ENCODE results near the gene LDAF1. TPM values are rescaled to one million over a fixed set of nuclear protein-coding genes. Genes with fewer than 3 reads are reported as not detected.

Gene LDAF1
- total RNA-seq, 1 donor from 2014 or later = 22.8 TPM

GRCh38 chr16:21222495-21223337 is 64.2 kb downstream of the LDAF1 start:
- peaks cover 18% of the 10 kb centered on the region for H3K4me1 Mint-ChIP-seq (ENCODE audit: unreplicated experiment)
- H3K27ac Mint-ChIP-seq = peak overlapping the region; percentile 3
- no peak for TF ChIP-seq CTCF (conservative IDR thresholded peaks at IDR 0.05)
- DNase-seq (ENCODE audit: extremely low spot score, unreplicated experiment) = no peak
- H3K27me3 Mint-ChIP-seq = peaks cover 29% of the 10 kb centered on the region
- H3K36me3 Mint-ChIP-seq = no peaks in the 10 kb centered on the region
- H3K4me3 Mint-ChIP-seq = no peak overlapping the region
- H3K9me3 Mint-ChIP-seq = no peaks in the 10 kb centered on the region

- TF ChIP-seq CTCF (conservative IDR thresholded peaks at IDR 0.05) = no peak
- Mint-ChIP-seq H3K36me3 (no peaks in the 10 kb centered on the region), H3K9me3 (no peaks in the 10 kb centered on the region), H3K4me1 (ENCODE audit: unreplicated experiment) (peaks cover 18% of the 10 kb centered on the region), H3K27ac (no peak overlapping the region), H3K4me3 (no peak overlapping the region), H3K27me3 (peaks cover 29% of the 10 kb centered on the region)
- no peak for DNase-seq (ENCODE audit: extremely low spot score, unreplicated experiment)
Observed at GRCh38 chr16:21223787-21224186, 65.3 kb downstream of the LDAF1 start.

GRCh38 chr16:21224800-21225199 is 66.3 kb downstream of the LDAF1 start:
- no peak for TF ChIP-seq CTCF (conservative IDR thresholded peaks at IDR 0.05)
- DNase-seq (ENCODE audit: extremely low spot score, unreplicated experiment) = no peak
- Mint-ChIP-seq H3K27ac (no peak overlapping the region), H3K4me3 (no peak overlapping the region), H3K36me3 (no peaks in the 10 kb centered on the region), H3K4me1 (ENCODE audit: unreplicated experiment) (peaks cover 18% of the 10 kb centered on the region), H3K27me3 (peaks cover 29% of the 10 kb centered on the region), H3K9me3 (no peaks in the 10 kb centered on the region)

- TF ChIP-seq CTCF (conservative IDR thresholded peaks at IDR 0.05) = no peak
- no peaks in the 10 kb centered on the region for H3K9me3 Mint-ChIP-seq
- H3K4me1 Mint-ChIP-seq (ENCODE audit: unreplicated experiment) = peaks cover 15% of the 10 kb centered on the region
- H3K36me3 Mint-ChIP-seq = no peaks in the 10 kb centered on the region
- H3K27me3 Mint-ChIP-seq = peaks cover 21% of the 10 kb centered on the region
- no peak for DNase-seq (ENCODE audit: extremely low spot score, unreplicated experiment)
- H3K27ac Mint-ChIP-seq = no peak overlapping the region
- H3K4me3 Mint-ChIP-seq = no peak overlapping the region
Observed at GRCh38 chr16:21226749-21227148, 68.3 kb downstream of the LDAF1 start.

GRCh38 chr16:21227866-21228265 is 69.4 kb downstream of the LDAF1 start:
- H3K36me3 Mint-ChIP-seq = no peaks in the 10 kb centered on the region

More at GRCh38 chr16:21227866-21228265, 69.4 kb downstream of the LDAF1 start:
- H3K4me3 Mint-ChIP-seq = no peak overlapping the region
- no peak for TF ChIP-seq CTCF (conservative IDR thresholded peaks at IDR 0.05)
- peaks cover 8% of the 10 kb centered on the region for H3K4me1 Mint-ChIP-seq (ENCODE audit: unreplicated experiment)
- peaks cover 16% of the 10 kb centered on the region for H3K27me3 Mint-ChIP-seq
- no peak overlapping the region for H3K27ac Mint-ChIP-seq
- no peaks in the 10 kb centered on the region for H3K9me3 Mint-ChIP-seq
- no peak for DNase-seq (ENCODE audit: extremely low spot score, unreplicated experiment)

Data from type B pancreatic cell (in vitro differentiated cells).